ENCODE data around the gene WBP2. TPM values are rescaled to one million over a fixed set of nuclear protein-coding genes. Genes with fewer than 3 reads are reported as not detected.

Gene WBP2
- total RNA-seq, 1 donor: 31.1 TPM

- TF ChIP-seq, protein P1, sequence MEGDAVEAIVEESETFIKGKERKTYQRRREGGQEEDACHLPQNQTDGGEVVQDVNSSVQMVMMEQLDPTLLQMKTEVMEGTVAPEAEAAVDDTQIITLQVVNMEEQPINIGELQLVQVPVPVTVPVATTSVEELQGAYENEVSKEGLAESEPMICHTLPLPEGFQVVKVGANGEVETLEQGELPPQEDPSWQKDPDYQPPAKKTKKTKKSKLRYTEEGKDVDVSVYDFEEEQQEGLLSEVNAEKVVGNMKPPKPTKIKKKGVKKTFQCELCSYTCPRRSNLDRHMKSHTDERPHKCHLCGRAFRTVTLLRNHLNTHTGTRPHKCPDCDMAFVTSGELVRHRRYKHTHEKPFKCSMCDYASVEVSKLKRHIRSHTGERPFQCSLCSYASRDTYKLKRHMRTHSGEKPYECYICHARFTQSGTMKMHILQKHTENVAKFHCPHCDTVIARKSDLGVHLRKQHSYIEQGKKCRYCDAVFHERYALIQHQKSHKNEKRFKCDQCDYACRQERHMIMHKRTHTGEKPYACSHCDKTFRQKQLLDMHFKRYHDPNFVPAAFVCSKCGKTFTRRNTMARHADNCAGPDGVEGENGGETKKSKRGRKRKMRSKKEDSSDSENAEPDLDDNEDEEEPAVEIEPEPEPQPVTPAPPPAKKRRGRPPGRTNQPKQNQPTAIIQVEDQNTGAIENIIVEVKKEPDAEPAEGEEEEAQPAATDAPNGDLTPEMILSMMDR (IDR thresholded peaks at IDR 0.05; ENCODE audit: extremely low read depth, low read depth, low read length): no peak
- Histone ChIP-seq H4K20me1 (ENCODE audit: insufficient read depth, low read length) (no peaks in the 10 kb centered on the region), H3K9me3 (ENCODE audit: low read depth, low read length) (no peaks in the 10 kb centered on the region), H3K27me3 (ENCODE audit: insufficient read depth, low read length) (no peaks in the 10 kb centered on the region), H3K36me3 (ENCODE audit: insufficient read depth, low read length) (peaks cover 19% of the 10 kb centered on the region), H3K4me3 (ENCODE audit: insufficient read depth, low read length) (no peak overlapping the region), H3K4me1 (ENCODE audit: insufficient read depth, low read length) (peaks cover 10% of the 10 kb centered on the region), H2AFZ (ENCODE audit: low read length) (no peak overlapping the region), H3K79me2 (ENCODE audit: insufficient read depth, low read length) (no peaks in the 10 kb centered on the region), H3K27ac (ENCODE audit: low read depth, low read length) (no peak overlapping the region), H3K4me2 (ENCODE audit: insufficient read depth, low read length) (no peak overlapping the region)
- DNase-seq (ENCODE audit: insufficient read length, low spot score, missing footprints): no peak
Observed at GRCh38 chr17:75824050-75824552, 31.0 kb downstream of the WBP2 start.

GRCh38 chr17:75823257-75824041 is 31.7 kb downstream of the WBP2 start:
- peak; percentile 74 for DNase-seq (ENCODE audit: insufficient read length, low spot score, missing footprints)
- Histone ChIP-seq H3K36me3 (ENCODE audit: insufficient read depth, low read length) (peaks cover 26% of the 10 kb centered on the region), H3K4me2 (ENCODE audit: insufficient read depth, low read length) (no peak overlapping the region), H3K4me1 (ENCODE audit: insufficient read depth, low read length) (peaks cover 10% of the 10 kb centered on the region), H3K27me3 (ENCODE audit: insufficient read depth, low read length) (no peaks in the 10 kb centered on the region), H3K9me3 (ENCODE audit: low read depth, low read length) (no peaks in the 10 kb centered on the region), H3K79me2 (ENCODE audit: insufficient read depth, low read length) (no peaks in the 10 kb centered on the region), H3K27ac (ENCODE audit: low read depth, low read length) (no peak overlapping the region), H4K20me1 (ENCODE audit: insufficient read depth, low read length) (no peaks in the 10 kb centered on the region), H2AFZ (ENCODE audit: low read length) (no peak overlapping the region), H3K4me3 (ENCODE audit: insufficient read depth, low read length) (no peak overlapping the region)
- TF ChIP-seq, protein P1 (IDR thresholded peaks at IDR 0.05; ENCODE audit: extremely low read depth, low read depth, low read length): no peak

DNA sequence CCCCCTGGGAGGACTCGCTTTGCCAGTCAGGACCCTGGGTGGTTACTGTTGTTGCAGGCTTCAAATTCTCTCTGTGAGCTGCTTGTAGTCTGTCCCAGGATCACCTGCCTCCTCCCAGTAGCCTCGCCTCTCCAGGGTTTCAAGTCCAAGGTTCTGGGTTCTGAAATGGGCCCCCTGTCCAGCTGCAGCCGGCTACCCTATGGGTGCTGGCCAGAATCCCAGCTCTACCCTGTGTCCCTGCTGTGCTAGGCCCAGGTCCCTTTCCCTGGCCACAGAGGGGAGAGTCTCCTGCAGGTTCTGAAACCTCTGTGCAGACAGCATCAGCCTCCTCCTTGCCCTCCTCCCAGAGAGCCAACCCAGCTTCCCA is 32.4 kb downstream of the WBP2 start:
- TF ChIP-seq, protein P1 (IDR thresholded peaks at IDR 0.05; ENCODE audit: extremely low read depth, low read depth, low read length): no peak
- Histone ChIP-seq H4K20me1 (ENCODE audit: insufficient read depth, low read length) (no peaks in the 10 kb centered on the region), H3K4me1 (ENCODE audit: insufficient read depth, low read length) (peaks cover 9% of the 10 kb centered on the region), H3K36me3 (ENCODE audit: insufficient read depth, low read length) (peaks cover 30% of the 10 kb centered on the region), H3K4me3 (ENCODE audit: insufficient read depth, low read length) (no peak overlapping the region), H2AFZ (ENCODE audit: low read length) (no peak overlapping the region), H3K27me3 (ENCODE audit: insufficient read depth, low read length) (no peaks in the 10 kb centered on the region), H3K27ac (ENCODE audit: low read depth, low read length) (no peak overlapping the region), H3K4me2 (ENCODE audit: insufficient read depth, low read length) (no peak overlapping the region), H3K9me3 (ENCODE audit: low read depth, low read length) (no peaks in the 10 kb centered on the region), H3K79me2 (ENCODE audit: insufficient read depth, low read length) (no peaks in the 10 kb centered on the region)
- DNase-seq (ENCODE audit: insufficient read length, low spot score, missing footprints): peak; percentile 44

DNA sequence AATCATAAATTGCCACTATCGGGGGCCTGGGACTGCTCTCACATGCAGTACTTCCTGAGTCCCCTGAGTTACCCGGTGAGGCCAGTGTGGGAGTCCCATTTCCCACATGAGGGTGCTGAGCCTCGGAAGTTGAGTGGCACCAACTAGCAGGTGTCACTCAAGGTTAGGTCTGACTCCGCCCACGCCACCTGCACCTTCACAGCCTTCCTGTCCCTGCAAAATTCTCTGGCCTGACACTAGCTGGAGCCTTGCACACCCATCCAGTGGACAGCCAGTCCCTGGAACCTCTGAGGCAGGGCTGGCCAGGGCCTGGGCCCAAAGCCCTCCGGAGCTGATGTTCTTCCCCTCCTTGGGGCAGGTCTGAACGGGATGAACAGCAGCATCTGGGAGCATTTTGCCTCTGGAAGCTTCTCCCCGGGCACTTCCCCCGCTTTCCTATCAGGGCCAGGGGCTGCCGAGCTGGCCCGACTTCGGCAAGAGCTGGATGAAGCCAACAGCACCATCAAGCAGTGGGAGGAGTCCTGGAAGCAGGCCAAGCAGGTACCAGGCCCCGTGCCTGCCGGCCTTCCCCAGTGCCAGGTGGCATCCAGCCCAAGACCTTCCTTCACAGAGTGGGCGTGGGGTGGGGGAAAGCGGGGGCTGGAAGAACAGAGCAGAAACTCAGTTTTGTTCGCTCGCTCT is 32.9 kb downstream of the WBP2 start:
- H3K27me3 ChIP-seq (ENCODE audit: insufficient read depth, low read length): no peaks in the 10 kb centered on the region
- TF ChIP-seq, protein P1 (IDR thresholded peaks at IDR 0.05; ENCODE audit: extremely low read depth, low read depth, low read length): no peak
- H4K20me1 ChIP-seq (ENCODE audit: insufficient read depth, low read length): no peaks in the 10 kb centered on the region
- peaks cover 3% of the 10 kb centered on the region for H3K4me1 ChIP-seq (ENCODE audit: insufficient read depth, low read length)
- H3K4me2 ChIP-seq (ENCODE audit: insufficient read depth, low read length): no peak overlapping the region
- H3K9me3 ChIP-seq (ENCODE audit: low read depth, low read length): no peaks in the 10 kb centered on the region
- peak; percentile 79 for DNase-seq (ENCODE audit: insufficient read length, low spot score, missing footprints)
- H3K4me3 ChIP-seq (ENCODE audit: insufficient read depth, low read length): no peak overlapping the region
- H3K27ac ChIP-seq (ENCODE audit: low read depth, low read length): no peak overlapping the region
- H3K36me3 ChIP-seq (ENCODE audit: insufficient read depth, low read length): peaks cover 35% of the 10 kb centered on the region
- no peak overlapping the region for H2AFZ ChIP-seq (ENCODE audit: low read length)
- no peaks in the 10 kb centered on the region for H3K79me2 ChIP-seq (ENCODE audit: insufficient read depth, low read length)

Data from osteoblast (primary cell).